Dermis lymphatic vessel endothelial cell (primary cell): ENCODE results near the gene MISP3. TPM values are rescaled to one million over a fixed set of nuclear protein-coding genes. Genes with fewer than 3 reads are reported as not detected.

ENCODE experiments used
- total RNA-seq: library from RNA; depleted of rRNA; stranded (reverse); fragments of >200 nt; gene quantifications from 2 replicates; pipeline ENCODE4 v1.2.1, GENCODE V29; 2014

The MISP3 gene
- total RNA-seq = under 0.01 and 0.22 TPM in 2 replicates

DNA sequence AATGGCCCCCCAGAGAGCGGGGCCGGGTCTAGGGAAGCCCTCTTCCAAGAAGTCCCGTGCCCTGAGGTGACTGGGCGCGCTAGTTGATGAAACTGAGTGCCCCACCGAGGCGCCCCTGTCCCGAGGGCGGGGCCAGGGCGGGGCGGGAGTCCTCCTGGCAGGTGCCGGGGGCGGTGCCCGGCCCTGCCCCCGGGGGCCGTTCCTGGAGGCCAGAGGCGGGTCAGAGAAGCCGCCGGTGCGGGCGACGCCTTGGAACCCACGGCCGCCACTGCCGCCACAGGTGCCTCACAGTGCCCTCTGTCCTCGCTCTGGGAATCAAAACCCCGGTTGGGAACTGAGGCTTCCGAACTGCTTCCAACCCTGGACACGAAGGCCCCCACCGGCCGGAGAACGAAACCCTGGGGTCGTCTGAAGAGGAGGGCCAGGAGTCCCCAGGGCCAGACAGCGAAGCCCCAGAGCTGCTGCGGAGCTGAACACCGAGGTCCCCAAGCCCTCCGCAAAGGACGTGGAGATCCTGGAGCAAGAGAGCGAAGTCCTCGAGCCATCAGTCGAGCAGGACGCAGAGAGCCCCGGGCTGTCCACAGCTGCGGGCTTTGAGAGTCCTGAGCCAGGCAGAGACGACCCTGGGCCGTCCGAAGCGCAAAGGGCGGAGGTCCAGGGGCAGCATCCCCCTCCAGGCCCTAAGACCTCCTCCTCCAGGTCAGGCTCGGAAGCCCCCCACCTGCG is at the start of gene MISP3:
Gene MISP3, plus strand, starts transcription at position 252 of the 726 bp plus-strand sequence. CDS start 524 bp downstream, outside the sequence.

DNA sequence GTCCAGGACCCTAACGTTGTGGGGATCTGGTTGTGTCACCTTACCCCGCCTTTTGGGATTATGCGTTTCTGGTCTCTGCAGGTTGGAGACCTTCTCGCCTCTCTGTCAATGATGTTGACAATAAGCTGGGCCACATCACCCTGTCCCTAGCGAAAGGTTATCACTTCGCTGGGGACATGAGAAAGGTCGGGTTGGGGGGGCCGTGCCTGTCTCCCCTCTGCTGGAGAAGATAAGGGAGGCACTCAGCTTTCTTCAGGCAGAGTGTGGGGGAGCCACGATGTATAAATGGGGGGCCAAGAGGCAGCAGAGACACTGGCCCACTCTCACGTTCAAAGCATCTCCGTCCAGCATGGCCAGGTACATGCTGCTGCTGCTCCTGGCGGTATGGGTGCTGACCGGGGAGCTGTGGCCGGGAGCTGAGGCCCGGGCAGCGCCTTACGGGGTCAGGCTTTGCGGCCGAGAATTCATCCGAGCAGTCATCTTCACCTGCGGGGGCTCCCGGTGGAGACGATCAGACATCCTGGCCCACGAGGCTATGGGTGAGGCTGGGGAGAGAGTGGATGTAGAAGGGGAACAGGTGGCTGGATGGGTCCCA is 44.6 kb upstream of the MISP3 start, which contains the start of gene RLN3:
Gene RLN3, plus strand, starts transcription at position 293 of the 595 bp plus-strand sequence. Its CDS starts 57 bp downstream, at position 350.

DNA sequence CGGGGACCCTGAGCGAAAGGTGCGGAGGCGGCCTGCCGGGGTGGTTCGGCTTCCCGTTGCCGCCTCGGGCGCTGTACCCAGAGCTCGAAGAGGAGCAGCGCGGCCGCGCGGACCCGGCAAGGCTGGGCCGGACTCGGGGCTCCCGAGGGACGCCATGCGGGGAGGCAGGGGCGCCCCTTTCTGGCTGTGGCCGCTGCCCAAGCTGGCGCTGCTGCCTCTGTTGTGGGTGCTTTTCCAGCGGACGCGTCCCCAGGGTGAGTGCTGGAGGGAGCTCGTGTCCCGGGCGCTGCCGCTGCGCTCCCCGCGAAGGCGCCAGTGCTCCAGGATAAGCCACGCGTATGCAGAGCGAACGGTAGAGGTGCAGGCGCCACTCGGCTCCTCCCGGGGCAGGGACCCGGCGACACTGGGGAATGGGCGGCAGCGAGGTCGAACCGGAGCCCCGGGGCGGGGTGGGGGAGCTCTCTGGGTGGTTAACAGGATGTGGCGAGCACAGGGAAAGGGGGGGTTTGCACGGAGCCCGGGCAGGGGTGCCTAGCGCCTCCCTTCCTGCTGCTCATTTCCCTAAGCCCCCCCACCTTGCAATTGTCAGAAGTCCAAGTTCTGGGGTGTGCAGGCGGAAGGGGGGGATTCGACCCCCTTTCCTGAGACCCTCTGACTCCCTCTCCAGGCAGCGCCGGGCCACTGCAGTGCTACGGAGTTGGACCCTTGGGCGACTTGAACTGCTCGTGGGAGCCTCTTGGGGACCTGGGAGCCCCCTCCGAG is 40.7 kb upstream of the MISP3 start, which contains the start of gene IL27RA:
Gene IL27RA, plus strand, starts transcription at position 44 of the 762 bp plus-strand sequence. Its CDS starts 111 bp downstream, at position 155.

DNA sequence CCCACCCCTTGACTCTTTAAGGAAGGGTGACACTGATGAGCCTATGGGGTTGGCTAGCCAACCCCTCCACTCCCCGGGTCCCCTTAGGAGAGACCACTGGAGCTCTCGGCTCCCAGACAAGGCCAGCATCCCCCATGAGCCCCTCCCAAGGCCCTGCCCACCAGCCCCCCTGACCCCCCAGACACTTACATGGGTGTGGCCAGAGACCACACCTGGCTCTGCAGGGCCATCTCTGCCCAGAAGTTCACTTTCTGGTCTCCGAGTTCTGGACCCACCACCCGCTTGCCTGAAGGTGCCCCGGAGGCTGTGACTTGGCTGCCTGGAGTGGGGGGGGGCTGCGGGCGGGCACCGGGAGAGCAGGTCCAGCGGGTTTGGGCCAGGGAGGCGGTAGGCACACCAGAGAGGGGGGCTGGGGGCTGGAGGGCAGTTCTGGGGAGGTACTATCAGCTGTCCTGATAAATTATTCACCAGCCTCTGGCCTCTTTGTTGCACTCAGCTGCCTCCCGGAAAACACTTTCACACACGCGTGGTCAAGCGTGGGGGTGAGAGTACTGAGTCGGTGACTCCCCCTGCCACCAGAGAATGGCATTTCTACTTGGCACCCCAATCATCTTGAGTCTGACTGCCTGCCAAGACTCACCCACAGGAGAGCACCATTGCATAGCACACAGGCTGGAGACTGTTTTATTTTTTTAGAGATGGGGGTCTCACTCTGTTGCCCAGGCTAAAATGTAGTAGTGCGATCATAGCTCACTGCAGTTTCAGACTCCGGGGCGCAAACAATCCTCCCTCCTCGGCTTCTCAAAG is 10.6 kb upstream of the MISP3 start, which contains the start of gene PALM3:
Gene PALM3, minus strand, starts transcription at position 326 of the 807 bp plus-strand sequence. Its CDS starts 96 bp downstream, at position 230.

DNA sequence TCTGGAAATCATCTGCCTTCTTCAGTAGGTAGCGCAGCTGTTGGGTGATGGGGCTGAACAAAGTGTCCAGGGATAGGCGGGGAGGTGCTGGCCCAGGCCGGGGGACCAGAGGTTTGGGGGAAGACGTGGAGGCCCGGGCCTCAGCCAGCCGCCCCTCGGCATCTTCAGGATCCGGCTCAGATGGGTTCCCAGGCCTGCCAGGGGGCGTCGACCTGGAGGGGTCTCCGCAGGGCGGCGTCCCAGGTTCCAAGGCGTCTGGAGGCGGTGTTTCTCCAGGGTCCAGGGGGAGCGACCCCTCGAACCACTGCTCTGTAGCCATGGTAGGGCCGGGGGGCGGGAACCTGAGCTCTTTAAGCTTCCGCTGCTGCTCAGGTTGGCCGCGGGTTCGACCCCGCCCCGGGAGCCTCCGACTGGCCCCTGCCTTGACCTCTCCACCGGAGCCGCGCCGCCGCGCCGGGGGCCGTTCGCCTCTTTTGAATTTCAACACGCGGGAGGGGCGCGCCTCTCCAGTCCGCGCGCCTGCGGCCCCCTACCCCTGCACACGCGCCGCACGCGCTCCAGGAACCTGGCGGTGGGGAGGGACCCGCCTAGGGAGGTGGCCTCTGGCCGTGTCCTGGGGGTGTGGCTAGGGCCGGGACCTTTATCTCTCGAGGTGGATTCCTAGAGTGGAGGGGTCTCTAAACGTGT is 12.9 kb downstream of the MISP3 start, which contains the start of gene C19orf67:
Gene C19orf67, minus strand, starts transcription at position 475 of the 687 bp plus-strand sequence. Its CDS starts 156 bp downstream, at position 319.

DNA sequence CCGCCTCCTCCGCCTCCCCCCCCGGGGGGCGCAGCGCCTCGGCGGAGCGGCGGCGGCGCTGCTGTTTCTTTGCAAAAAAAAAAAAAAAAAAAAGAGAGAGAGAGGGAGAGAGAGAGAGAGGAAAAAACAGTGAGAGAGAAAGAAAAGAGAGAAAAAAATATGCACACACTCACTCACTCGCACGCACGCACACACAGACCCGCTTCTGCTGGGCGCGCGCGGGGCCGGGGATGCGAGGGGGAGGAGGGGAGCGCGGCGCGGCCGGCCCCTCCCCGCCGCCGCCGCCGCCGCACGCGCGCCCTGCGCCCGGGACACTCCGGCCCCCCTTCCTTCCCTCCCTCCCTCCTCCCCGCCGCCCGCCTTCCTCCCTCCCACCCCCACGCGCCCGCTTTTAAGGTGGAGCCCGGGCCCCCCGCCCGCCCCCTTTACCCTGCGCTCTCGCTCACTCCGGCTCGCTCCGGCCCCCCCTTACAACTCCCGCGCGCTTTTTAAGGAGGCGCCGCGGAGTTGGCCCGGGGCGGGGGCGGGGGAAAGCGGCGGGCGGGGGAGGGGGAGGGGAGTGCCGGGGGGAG is 18.0 kb downstream of the MISP3 start, which contains the start of gene SAMD1:
Gene SAMD1, minus strand, starts transcription at position 243 of the 572 bp plus-strand sequence.

DNA sequence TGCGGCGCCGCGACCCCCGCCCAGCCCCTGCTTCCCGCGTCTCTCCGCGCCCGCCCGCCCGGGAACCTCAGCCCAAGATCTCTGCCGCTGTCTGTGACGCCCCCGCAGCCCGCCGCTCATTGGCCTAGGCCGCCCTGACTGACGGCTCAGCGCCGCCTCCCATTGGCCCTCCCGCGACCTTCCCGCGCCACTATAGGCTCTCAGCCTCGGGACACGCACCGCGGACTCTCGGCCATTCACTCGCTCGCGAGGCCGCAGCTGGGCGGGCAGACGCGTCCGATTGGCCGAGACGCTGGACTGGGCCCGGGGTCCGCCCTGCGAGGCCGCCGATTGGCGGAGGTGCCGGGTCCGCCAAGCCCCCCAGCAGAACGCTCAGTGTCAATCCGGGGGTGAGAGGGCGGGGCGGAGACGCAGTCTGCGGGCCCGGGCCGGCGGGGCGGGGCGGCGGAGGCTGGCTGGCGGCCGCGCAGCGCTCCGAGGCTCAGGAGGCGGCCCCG is 45.1 kb downstream of the MISP3 start, which contains the start of gene PRKACA:
Gene PRKACA, minus strand, starts transcription at position 95 of the 497 bp plus-strand sequence. CDS start 215 bp downstream, outside the sequence.

Other genes starting within 250 kb of the MISP3 start
- not detected in 2 replicates for gene NANOS3, start 195.7 kb upstream of the MISP3 start, total RNA-seq
- 0.09 and 0.22 TPM in 2 replicates for gene BRME1, start 166.7 kb upstream of the MISP3 start, total RNA-seq
- 3.5 and 3.7 TPM in 2 replicates for gene CC2D1A, start 166.6 kb upstream of the MISP3 start, total RNA-seq
- gene PODNL1, start 134.4 kb upstream of the MISP3 start, total RNA-seq = not detected in 2 replicates
- gene DCAF15, start 120.3 kb upstream of the MISP3 start, total RNA-seq = 6.3 and 8.7 TPM in 2 replicates
- gene RFX1, start 66.5 kb upstream of the MISP3 start, total RNA-seq = 1.7 and 2.1 TPM in 2 replicates
- gene RLN3, start 44.6 kb upstream of the MISP3 start, total RNA-seq = not detected in 2 replicates
- gene IL27RA, start 41.0 kb upstream of the MISP3 start, total RNA-seq = 2.7 and 3.8 TPM in 2 replicates
- gene PALM3, start 10.7 kb upstream of the MISP3 start, total RNA-seq = not detected in 2 replicates
- not detected in 2 replicates for gene C19orf67, start 13.0 kb downstream of the MISP3 start, total RNA-seq
- gene SAMD1, start 18.0 kb downstream of the MISP3 start, total RNA-seq = 9.4 and 12.5 TPM in 2 replicates
- 32.6 and 35.6 TPM in 2 replicates for gene PRKACA, start 45.0 kb downstream of the MISP3 start, total RNA-seq
- 2.8 and 3.6 TPM in 2 replicates for gene ASF1B, start 63.8 kb downstream of the MISP3 start, total RNA-seq
- 5.4 and 7.9 TPM in 2 replicates for gene ADGRL1, start 133.4 kb downstream of the MISP3 start, total RNA-seq